ENCODE results near the gene ATP13A1. TPM values are rescaled to one million over a fixed set of nuclear protein-coding genes. Genes with fewer than 3 reads are reported as not detected.
"Not testable (repeated sequence)": the region's sequence is repeated elsewhere in the genome, so short reads cannot be mapped to it uniquely, and the experiment has no call there.

ATP13A1 gene
- total RNA-seq, result 97.2 and 242 TPM in 2 replicates

DNA sequence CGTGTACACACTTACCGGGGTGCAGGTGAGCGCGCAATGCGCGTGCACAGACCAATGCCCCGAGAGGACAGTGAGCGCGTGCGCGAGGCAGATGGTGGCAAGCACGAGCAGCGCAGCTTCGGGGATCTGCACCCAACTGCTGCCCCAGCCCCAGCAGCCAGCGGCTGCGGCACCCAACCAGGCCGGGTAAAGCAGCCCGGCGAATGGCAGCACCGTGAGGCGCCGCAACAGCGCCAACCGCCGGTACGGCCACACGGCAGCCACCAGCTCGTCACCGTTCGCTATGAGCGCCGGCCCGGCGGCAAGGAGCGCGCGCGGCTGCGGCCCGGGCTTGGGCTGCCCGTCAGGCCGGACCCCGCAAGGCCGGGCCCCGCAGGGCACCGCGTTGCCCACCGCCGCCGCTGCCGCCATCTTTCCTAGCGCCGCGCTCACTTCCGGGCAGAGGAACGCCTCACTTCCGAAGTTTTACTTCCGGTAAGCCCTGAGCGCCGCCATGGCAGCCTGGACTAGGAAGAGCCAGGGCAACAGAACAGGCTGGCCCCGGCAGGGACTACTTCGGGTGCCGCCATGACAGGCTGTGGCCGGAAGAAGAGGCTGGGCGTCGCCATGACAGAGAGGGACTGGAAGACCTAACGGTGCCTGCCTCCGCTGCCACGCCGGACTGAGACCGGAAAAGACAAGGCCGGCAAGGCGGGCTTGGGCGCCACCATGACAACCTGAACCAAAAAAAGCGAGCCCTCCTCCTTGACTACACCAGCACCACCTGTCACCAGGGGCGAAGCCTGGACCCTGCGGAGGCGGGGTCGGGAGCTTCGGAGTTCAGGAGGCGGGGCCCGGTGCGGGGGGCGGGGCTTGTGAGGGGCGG lies at the start of gene ATP13A1:
Gene ATP13A1 (minus strand): TSS at position 421 of the 865 bp plus-strand sequence. CDS start 10 bp downstream, at position 411.
- DNase-seq (ENCODE audit: low read depth), result peak; percentile 61
- H3K4me3 ChIP-seq (ENCODE audit: low read depth, low read length), result peak within 1 kb of the TSS; percentile 95
- TF ChIP-seq, protein P1, sequence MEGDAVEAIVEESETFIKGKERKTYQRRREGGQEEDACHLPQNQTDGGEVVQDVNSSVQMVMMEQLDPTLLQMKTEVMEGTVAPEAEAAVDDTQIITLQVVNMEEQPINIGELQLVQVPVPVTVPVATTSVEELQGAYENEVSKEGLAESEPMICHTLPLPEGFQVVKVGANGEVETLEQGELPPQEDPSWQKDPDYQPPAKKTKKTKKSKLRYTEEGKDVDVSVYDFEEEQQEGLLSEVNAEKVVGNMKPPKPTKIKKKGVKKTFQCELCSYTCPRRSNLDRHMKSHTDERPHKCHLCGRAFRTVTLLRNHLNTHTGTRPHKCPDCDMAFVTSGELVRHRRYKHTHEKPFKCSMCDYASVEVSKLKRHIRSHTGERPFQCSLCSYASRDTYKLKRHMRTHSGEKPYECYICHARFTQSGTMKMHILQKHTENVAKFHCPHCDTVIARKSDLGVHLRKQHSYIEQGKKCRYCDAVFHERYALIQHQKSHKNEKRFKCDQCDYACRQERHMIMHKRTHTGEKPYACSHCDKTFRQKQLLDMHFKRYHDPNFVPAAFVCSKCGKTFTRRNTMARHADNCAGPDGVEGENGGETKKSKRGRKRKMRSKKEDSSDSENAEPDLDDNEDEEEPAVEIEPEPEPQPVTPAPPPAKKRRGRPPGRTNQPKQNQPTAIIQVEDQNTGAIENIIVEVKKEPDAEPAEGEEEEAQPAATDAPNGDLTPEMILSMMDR (conservative IDR thresholded peaks at IDR 0.05; ENCODE audit: low read depth, low read length), result no peak

DNA sequence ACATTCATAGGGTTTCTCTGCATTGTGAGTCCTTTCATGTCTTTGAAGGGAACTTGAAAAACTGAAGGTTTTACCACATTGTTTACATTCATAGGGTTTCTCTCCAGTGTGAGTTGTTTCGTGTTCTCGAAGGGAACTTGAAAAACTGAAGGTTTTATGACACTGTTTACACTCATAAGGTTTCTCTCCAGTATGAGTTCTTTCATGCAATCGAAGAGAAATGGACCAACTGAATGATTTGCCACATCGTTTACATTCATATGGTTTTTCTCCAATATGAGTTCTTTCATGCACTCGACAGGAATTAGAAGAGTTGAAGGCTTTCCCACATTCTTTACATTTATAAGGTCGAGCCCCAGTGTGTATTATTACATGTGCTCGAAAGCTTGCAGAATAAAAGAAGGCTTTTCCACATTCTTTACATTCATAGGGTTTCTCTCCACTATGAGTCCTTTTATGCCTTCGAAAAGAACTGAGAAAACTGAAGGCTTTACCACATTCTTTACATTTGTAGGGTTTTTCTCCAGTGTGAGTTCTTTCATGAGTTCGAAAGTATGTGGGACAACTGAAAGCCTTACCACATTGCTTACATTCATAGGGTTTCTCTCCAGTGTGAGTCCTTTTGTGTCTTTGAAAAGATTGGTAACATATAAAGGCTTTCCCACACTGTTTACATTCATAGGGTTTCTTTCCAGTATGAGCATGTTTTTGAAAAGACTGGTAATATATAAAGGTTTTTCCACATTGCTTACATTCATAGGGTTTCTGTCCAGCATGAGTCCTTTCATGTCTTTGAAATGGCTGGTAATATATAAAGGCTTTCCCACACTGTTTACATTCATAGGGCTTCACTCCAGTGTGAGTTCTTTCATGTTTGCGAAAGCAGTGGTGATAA lies 48.7 kb upstream of the ATP13A1 start:
- TF ChIP-seq, protein P1 (conservative IDR thresholded peaks at IDR 0.05; ENCODE audit: low read depth, low read length), result no peak
- H3K4me3 ChIP-seq (ENCODE audit: low read depth, low read length), result no peak overlapping the region
- no peak for DNase-seq (ENCODE audit: low read depth)

DNA sequence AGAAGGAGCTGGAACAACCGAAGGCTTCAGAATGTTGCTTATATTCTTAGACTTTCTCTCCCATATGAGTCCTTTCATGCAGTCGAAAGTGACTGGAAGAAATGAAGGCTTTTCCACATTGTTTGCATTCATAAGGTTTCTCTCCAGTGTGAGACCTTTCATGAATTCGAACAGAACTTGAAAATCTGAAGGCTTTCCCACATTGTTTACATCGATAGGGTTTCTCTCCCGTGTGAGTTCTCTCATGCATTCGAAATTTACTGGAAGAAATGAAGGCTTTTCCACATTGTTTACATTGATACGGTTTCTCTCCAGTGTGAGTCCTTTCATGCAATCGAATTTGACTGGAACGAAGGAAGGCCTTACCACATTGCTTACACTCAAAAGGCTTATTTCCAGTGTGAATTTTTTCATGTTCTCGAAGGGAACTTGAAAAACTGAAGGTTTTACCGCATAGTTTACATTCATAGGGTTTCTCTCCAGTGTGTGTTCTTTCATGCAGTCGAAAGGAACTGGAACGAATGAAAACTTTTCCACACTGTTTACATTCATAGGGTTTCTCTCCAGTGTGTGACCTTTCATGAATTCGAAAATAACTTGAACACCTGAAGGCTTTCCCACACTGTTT lies 47.9 kb upstream of the ATP13A1 start:
- no peak overlapping the region for H3K4me3 ChIP-seq (ENCODE audit: low read depth, low read length)
- DNase-seq (ENCODE audit: low read depth), result no peak
- TF ChIP-seq, protein P1 (conservative IDR thresholded peaks at IDR 0.05; ENCODE audit: low read depth, low read length), result no peak

DNA sequence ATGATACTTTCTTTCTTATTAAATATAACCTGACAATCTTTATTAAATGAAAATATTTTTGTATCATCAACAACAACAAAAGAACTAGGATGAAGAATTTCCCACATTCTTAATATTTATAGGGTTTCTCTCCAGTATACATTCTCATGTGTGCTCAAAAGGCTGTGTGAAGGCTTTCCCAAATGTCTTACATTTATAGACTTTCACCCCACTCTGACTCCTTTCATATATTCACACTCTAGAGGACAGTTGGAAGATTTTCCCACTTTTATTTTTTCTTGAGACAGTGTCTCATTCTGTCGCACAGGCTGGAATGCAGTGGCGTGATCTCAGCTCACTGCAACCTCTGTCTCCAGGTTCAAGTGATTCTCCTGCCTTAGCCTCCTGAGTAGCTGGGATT lies 47.0 kb upstream of the ATP13A1 start:
- no peak overlapping the region for H3K4me3 ChIP-seq (ENCODE audit: low read depth, low read length)
- TF ChIP-seq, protein P1 (conservative IDR thresholded peaks at IDR 0.05; ENCODE audit: low read depth, low read length), result no peak
- no peak for DNase-seq (ENCODE audit: low read depth)

DNA sequence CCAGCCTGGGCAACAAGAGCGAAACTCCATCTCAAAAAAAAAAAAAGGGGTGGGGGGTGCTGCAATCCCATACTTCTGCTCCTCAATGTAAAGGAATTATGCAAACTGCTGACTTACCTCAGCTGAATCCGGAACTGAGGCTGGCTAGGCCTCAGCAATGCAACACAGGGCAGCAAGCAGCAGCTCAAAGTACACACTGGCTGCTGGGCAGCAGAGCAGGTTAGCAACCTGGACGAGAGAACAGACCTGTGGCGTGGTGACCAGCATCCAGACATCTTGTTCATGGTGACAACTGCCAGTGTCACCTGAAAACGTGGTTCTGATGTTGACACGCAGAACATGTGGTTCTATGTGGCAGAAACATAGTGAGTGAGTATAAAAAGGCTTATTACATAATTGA lies 41.4 kb upstream of the ATP13A1 start:
- no peak for DNase-seq (ENCODE audit: low read depth)
- TF ChIP-seq, protein P1 (conservative IDR thresholded peaks at IDR 0.05; ENCODE audit: low read depth, low read length), result no peak

DNA sequence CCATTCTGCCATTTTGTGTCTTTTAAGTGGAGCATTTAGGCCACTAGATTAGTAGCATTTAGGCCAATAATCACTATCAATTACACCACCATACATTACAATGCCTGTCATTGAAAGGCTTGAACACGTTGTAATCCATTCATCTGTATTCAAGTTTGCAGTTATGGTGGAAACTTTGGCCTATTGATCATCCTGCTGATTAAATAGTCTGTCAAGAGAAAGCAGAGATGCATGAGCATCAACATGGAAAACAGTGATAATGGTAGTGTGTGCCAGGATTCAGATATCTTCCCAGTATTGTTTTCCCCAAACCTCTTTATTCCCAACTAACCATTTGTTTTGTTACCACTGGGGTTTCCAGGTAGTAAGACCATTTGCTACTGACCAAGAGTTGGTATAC lies 37.0 kb upstream of the ATP13A1 start:
- H3K4me3 ChIP-seq (ENCODE audit: low read depth, low read length); DNase-seq (ENCODE audit: low read depth): not testable (repeated sequence)

More for the DNA sequence above, 41.4 kb upstream of the ATP13A1 start:
- H3K4me3 ChIP-seq (ENCODE audit: low read depth, low read length), result no peak overlapping the region

DNA sequence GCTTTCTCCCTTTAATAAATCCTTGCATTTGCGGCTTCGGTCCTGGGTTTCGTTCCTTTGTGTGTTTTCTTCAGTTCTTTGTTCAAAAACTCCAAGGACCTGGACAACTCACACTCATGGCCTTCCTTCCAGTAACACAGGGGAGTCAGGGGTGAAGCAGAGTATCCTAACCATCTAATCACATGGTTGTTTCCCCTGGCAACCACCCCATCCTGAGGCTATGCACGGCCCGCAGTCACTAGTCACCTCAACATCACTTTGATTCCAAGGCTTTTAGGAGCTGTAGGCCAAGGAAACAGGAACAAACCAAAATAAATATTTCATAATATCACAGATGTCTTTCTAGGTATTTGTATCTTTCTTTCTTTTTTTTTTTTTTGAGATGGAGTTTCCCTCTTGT lies 34.1 kb upstream of the ATP13A1 start:
- no peak for DNase-seq (ENCODE audit: low read depth)
- TF ChIP-seq, protein P1 (conservative IDR thresholded peaks at IDR 0.05; ENCODE audit: low read depth, low read length), result no peak
- no peak overlapping the region for H3K4me3 ChIP-seq (ENCODE audit: low read depth, low read length)

Measured in epithelial cell of proximal tubule (primary cell).